Thyroid gland (tissue), 4 donors: ENCODE results near the gene RIOK3. TPM values are rescaled to one million over a fixed set of nuclear protein-coding genes. Genes with fewer than 3 reads are reported as not detected.

Experiments used
- DNase-seq, 2 donors: peaks; one replicate each; pipeline ENCODE4 v3.0.0-alpha.2; 2019
- H3K27ac ChIP-seq, 3 donors: fragments of 200-600 bp; sonication (generic); 1 replicate in 2 of 3; 2 replicates in 1 of 3; pipeline ENCODE4 v1.5.1; 2016 to 2019; ENCODE audit warnings: mild to moderate bottlenecking in 1 of 3, moderate library complexity in 1 of 3
- H3K27me3 ChIP-seq: fragments of 200-600 bp; sonication (generic); one replicate; pipeline ENCODE4 v1.5.1; 2019
- H3K36me3 ChIP-seq, 2 donors: fragments of 200-600 bp; sonication (generic); one replicate each; pipeline ENCODE4 v1.5.1; 2016 to 2019
- H3K4me1 ChIP-seq, 2 donors: fragments of 200-600 bp; sonication (generic); one replicate each; pipeline ENCODE4 v1.5.1; 2017 to 2019
- H3K4me3 ChIP-seq, 3 donors: fragments of 200-600 bp; sonication (generic); replicated peaks in 1 of 3; 1 replicate in 2 of 3; 2 replicates in 1 of 3; pipeline ENCODE4 v1.5.1; 2016; ENCODE audit warnings: mild to moderate bottlenecking in 1 of 3
- H3K9me3 ChIP-seq: fragments of 200-600 bp; sonication (generic); one replicate; pipeline ENCODE4 v1.5.1; 2017
- CTCF ChIP-seq, 6 experiments: fragments of 200-600 bp in 3 of 6; fragments of 450-650 bp in 3 of 6; sonication (generic) in 3 of 6; IDR thresholded peaks; one replicate each; pipeline ENCODE4 v1.5.1; 2016 to 2019; ENCODE audit warnings: antibody characterized with exemption in 6 of 6, mild to moderate bottlenecking in 2 of 6, inconsistent platforms in 1 of 6, moderate library complexity in 1 of 6
- POLR2A ChIP-seq, 2 donors: fragments of 450-650 bp; IDR thresholded peaks; one replicate each; pipeline ENCODE4 v1.6.1; 2017; ENCODE audit warnings: antibody characterized with exemption in 2 of 2, mild to moderate bottlenecking in 2 of 2, moderate library complexity in 1 of 2
- WGBS, 2 donors: methylation state at CpG; one replicate each; pipeline ENCODE4 v1.1.5; 2017; 5-methylcytosine and 5-hydroxymethylcytosine counted together
- intact Hi-C: fragments of 100-400 bp; cut with DNase I; formaldehyde crosslinking; loops from one replicate; pipeline ENCODE4 v1.15.1; 2023
- total RNA-seq, 4 donors: library from RNA; depleted of rRNA; stranded (reverse); fragments of >200 nt; gene quantifications; one replicate each; pipeline ENCODE4 v1.2.3, GENCODE V29; 2016

The RIOK3 gene
- total RNA-seq, 4 donors from 2014 or later: 51.2 to 85.7 (median 63.6) TPM

- Histone ChIP-seq H3K4me1 (peaks cover 2 to 6% of the 10 kb centered on the region in 2 donors), H3K27me3 (no peaks in the 10 kb centered on the region), H3K4me3 (no peak overlapping the region), H3K36me3 (no peaks in the 10 kb centered on the region), H3K27ac (no peak overlapping the region), H3K9me3 (no peaks in the 10 kb centered on the region)
- 89 to 93% methylated on average over 2 of the region's 2 CpGs for WGBS, 2 donors
- TF ChIP-seq CTCF (IDR thresholded peaks at IDR 0.05) (no peak), POLR2A (IDR thresholded peaks at IDR 0.05) (no peak)
- intact Hi-C loops: no loop called here
- DNase-seq: no peak
Observed at GRCh38 chr18:23498117-23498516, 45.0 kb downstream of the RIOK3 start.

GRCh38 chr18:23498877-23499276 is 45.8 kb downstream of the RIOK3 start:
- Histone ChIP-seq H3K4me1 (peaks cover 2 to 6% of the 10 kb centered on the region in 2 donors), H3K9me3 (no peaks in the 10 kb centered on the region), H3K27ac (no peak overlapping the region), H3K27me3 (no peaks in the 10 kb centered on the region), H3K4me3 (no peak overlapping the region), H3K36me3 (no peaks in the 10 kb centered on the region)
- WGBS, 2 donors: 30 to 36% methylated on average over 5 of the region's 5 CpGs
- peak; percentile 55 to 62 for DNase-seq
- TF ChIP-seq POLR2A (IDR thresholded peaks at IDR 0.05) (no peak), CTCF (IDR thresholded peaks at IDR 0.05) (peak; percentile 32 to 81 (median 56))
- intact Hi-C loops: no loop called here

GRCh38 chr18:23499291-23499781 is 46.2 kb downstream of the RIOK3 start:
- Histone ChIP-seq H3K36me3 (no peaks in the 10 kb centered on the region), H3K4me1 (peaks cover 6 to 10% of the 10 kb centered on the region in 2 donors), H3K4me3 (no peak overlapping the region), H3K27ac (no peak overlapping the region), H3K9me3 (no peaks in the 10 kb centered on the region), H3K27me3 (no peaks in the 10 kb centered on the region)
- 56 to 71% methylated on average over 11 of the region's 11 CpGs for WGBS, 2 donors
- no peak for DNase-seq
- TF ChIP-seq CTCF (IDR thresholded peaks at IDR 0.05) (no peak), POLR2A (IDR thresholded peaks at IDR 0.05) (no peak)
- intact Hi-C loops: no loop called here

- H3K27me3 ChIP-seq: no peaks in the 10 kb centered on the region
- no peaks in the 10 kb centered on the region for H3K36me3 ChIP-seq
- intact Hi-C loops: loop anchor here (5.0 to 10.0 kb wide), 2 partner anchors 47 to 86 kb away; partner anchors contain the start of genes NPC1 and RIOK3
- no peak for TF ChIP-seq CTCF (IDR thresholded peaks at IDR 0.05)
- no peak for TF ChIP-seq POLR2A (IDR thresholded peaks at IDR 0.05)
- DNase-seq: no peak
- no peak overlapping the region for H3K27ac ChIP-seq
- H3K4me1 ChIP-seq: peaks cover 18 to 23% of the 10 kb centered on the region in 2 donors
- H3K9me3 ChIP-seq: no peaks in the 10 kb centered on the region
- H3K4me3 ChIP-seq: no peak overlapping the region
- WGBS, 2 donors: 83 to 87% methylated on average over 6 of the region's 6 CpGs
Observed at GRCh38 chr18:23501626-23502025, 48.5 kb downstream of the RIOK3 start.

GRCh38 chr18:23502516-23503037 is 49.5 kb downstream of the RIOK3 start:
- peaks cover 18 to 23% of the 10 kb centered on the region in 2 donors for H3K4me1 ChIP-seq
- 19 to 26% methylated on average over 6 of the region's 6 CpGs for WGBS, 2 donors
- no peak for DNase-seq

More at GRCh38 chr18:23502516-23503037, 49.5 kb downstream of the RIOK3 start:
- Histone ChIP-seq H3K27ac (peak overlapping the region; percentile 85 to 89 (median 89)), H3K36me3 (peaks cover 0 to 2% of the 10 kb centered on the region in 2 donors), H3K9me3 (no peaks in the 10 kb centered on the region), H3K4me3 (peak overlapping the region; percentile 38 to 92 (median 60)), H3K27me3 (no peaks in the 10 kb centered on the region)
- intact Hi-C loops: loop anchor here (5.0 to 10.0 kb wide), 2 partner anchors 48 to 85 kb away; partner anchors contain the start of genes NPC1 and RIOK3
- TF ChIP-seq POLR2A (IDR thresholded peaks at IDR 0.05): no peak
- TF ChIP-seq CTCF (IDR thresholded peaks at IDR 0.05): no peak
